Measurements from ENCODE around the gene PIAS3.

Gene PIAS3

DNA sequence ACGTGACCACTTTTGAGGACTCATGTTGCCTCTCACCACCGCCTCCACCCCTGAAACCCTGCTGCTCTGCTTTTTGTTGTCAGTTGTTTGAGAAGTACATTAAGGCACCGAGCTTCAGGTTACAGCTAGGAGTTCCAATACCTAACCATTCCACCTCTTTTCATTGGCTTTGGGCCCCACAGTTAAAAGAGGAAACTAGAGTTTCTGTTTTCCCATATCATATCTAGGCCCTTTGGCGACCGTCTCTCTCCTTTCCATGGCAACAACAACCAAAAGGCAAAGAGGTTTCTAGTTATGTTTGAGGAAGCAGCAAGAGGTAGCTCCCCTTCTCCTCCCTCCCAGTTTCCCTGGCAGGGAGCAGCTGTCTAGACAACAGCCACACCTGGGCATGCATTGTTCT, 20.9 kb upstream of the PIAS3 start:
- TF ChIP-seq CTCF (IDR thresholded peaks at IDR 0.05; ENCODE audit: borderline replicate concordance, control extremely low read depth, extremely low read depth, insufficient read depth, missing control alignments) = no peak
- no peak for DNase-seq (ENCODE audit: low spot score)

GRCh38 chr1:145878724-145879123, 19.8 kb upstream of the PIAS3 start:
- no peak for DNase-seq (ENCODE audit: low spot score)
- in situ Hi-C loops (cut with MboI; ENCODE audit: low sequenced_read_pairs, unreplicated experiment) = no loop called here
- no peak for TF ChIP-seq CTCF (IDR thresholded peaks at IDR 0.05; ENCODE audit: borderline replicate concordance, control extremely low read depth, extremely low read depth, insufficient read depth, missing control alignments)

More for the DNA sequence above, 20.9 kb upstream of the PIAS3 start:
- in situ Hi-C loops (cut with MboI; ENCODE audit: low sequenced_read_pairs, unreplicated experiment) = no loop called here

DNA sequence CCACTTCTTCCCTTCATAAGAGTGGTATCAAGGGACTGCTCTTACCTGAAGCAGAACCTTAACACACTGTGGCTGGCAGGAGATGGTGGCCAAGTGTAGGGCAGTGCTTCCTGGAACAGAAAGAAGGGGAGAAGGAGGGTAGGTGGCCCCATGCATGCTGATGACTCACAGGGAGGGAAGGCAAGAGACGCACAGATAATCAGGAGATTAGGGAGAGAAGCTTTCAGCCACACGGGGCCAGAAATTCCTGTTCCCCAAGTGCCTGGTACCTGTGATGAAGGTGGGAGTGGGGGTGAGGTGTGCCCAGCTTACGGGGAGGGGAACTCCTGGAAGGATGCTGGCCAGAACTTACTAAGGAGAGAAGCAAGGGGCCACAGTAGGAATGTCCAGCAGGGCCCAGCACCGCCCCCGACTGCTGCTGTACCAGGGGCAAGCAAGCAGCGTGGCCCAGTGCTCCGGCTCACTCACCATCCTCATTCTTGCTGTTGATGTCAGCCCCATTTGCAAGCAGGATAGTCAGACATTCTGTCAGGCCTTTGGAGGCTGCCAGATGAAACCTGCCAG, 19.1 kb upstream of the PIAS3 start:
- no peak for TF ChIP-seq CTCF (IDR thresholded peaks at IDR 0.05; ENCODE audit: borderline replicate concordance, control extremely low read depth, extremely low read depth, insufficient read depth, missing control alignments)
- no peak for DNase-seq (ENCODE audit: low spot score)
- in situ Hi-C loops (cut with MboI; ENCODE audit: low sequenced_read_pairs, unreplicated experiment) = no loop called here

DNA sequence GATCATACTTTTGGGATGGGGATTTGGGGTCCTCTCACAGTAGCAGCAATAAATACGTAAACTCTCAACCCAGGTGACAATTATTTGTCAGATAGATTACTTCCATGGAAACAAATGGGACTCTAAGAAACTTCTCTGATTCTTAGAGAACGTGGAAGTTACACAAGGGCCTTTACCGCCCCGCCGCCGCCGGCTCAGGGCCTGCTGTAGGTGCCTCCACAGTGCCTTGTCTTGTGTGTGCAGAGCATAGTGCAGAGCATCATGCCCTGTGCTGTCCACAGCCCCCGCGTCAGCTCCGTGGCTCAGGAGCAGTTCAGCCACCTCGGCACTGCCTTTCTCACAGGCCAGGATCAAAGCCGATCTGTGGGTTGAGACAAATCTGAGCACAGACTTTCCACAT, 15.8 kb upstream of the PIAS3 start:
- TF ChIP-seq CTCF (IDR thresholded peaks at IDR 0.05; ENCODE audit: borderline replicate concordance, control extremely low read depth, extremely low read depth, insufficient read depth, missing control alignments) = no peak
- DNase-seq (ENCODE audit: low spot score) = no peak
- in situ Hi-C loops (cut with MboI; ENCODE audit: low sequenced_read_pairs, unreplicated experiment) = no loop called here

DNA sequence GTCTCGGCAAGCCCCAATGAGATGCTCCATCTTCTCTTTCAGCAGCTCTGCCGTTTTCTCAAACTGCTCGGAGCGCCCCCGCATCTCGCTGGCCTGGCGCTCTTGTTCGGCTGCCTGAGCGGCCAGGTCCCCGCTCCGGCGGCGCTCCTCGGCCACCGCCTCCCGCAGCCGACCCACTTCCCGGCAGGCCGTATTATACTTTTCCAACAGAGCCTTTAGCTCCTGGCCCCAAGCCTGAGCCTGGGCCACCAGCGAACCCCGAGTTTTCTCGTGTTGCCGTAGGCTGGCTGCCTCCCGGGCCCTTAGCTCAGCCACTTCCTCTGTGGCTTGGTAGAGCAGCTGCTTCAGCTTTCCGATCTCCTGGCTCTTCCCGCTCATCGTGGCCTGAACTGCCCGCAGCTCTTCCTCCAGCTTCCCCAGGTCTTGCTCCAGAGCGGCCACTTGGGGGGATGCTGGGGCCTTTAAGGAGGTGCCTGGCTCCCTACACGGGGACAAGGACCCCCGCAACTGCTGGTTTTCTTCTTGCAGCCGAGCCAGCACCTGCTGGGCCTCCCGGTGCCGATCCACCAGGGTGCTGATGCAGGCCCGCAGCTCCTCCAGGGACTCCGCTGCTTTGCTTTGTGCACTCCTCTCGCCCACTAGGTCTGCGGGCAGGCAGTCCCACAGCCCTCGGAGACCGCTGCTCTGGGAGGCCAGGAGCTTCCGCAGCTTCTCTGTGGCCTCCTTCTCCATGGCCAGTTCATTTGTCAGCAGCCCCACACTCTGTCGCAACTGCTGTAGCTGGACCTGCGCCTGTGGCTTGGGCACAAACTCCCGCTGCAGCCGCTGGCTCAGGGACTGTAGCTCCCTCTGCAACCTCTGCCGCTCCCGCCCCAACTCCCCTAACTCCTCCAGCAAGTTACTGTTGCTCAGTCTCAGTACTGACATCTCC, 13.4 kb upstream of the PIAS3 start:
- no peak for TF ChIP-seq CTCF (IDR thresholded peaks at IDR 0.05; ENCODE audit: borderline replicate concordance, control extremely low read depth, extremely low read depth, insufficient read depth, missing control alignments)
- DNase-seq (ENCODE audit: low spot score) = peak; percentile 74
- in situ Hi-C loops (cut with MboI; ENCODE audit: low sequenced_read_pairs, unreplicated experiment) = no loop called here

GRCh38 chr1:145868232-145868631, 9.4 kb upstream of the PIAS3 start:
- in situ Hi-C loops (cut with MboI; ENCODE audit: low sequenced_read_pairs, unreplicated experiment) = no loop called here
- TF ChIP-seq CTCF (IDR thresholded peaks at IDR 0.05; ENCODE audit: borderline replicate concordance, control extremely low read depth, extremely low read depth, insufficient read depth, missing control alignments) = no peak
- DNase-seq (ENCODE audit: low spot score) = no peak
